SKM-1 (cell line): ENCODE data around the gene PLK3.
"Not testable (repeated sequence)": the region's sequence is repeated elsewhere in the genome, so short reads cannot be mapped to it uniquely, and the experiment has no call there.

Experiments used
- DNase-seq: peaks from one replicate; lab custom pipeline; 2025; ENCODE audit not compliant: unreplicated experiment; lab: John Stamatoyannopoulos, UW

PLK3 gene

GRCh38 chr1:44808063-44808937 is 8.1 kb downstream of the PLK3 start, which contains the start of gene BTBD19:
BTBD19 (plus strand) TSS chr1:44808523; CDS start chr1:44808821, 298 bp downstream.
- no peak for DNase-seq

- peak; percentile 66 for DNase-seq
Observed at GRCh38 chr1:44808938-44809917, 9.1 kb downstream of the PLK3 start.

- DNase-seq, result no peak
Observed at GRCh38 chr1:44810101-44810761, 10.1 kb downstream of the PLK3 start.

- not testable (repeated sequence) for DNase-seq
Observed at GRCh38 chr1:44810762-44811105, 10.6 kb downstream of the PLK3 start.

- no peak for DNase-seq
Observed at GRCh38 chr1:44811234-44811633, 11.1 kb downstream of the PLK3 start.

GRCh38 chr1:44812822-44813543 is 12.8 kb downstream of the PLK3 start:
- no peak for DNase-seq

- not testable (repeated sequence) for DNase-seq
Observed at GRCh38 chr1:44815926-44816325, 15.7 kb downstream of the PLK3 start.

GRCh38 chr1:44817307-44817706 is 17.1 kb downstream of the PLK3 start:
- no peak for DNase-seq

GRCh38 chr1:44817771-44818495 is 17.8 kb downstream of the PLK3 start:
- no peak for DNase-seq

- no peak for DNase-seq
Observed at GRCh38 chr1:44819196-44819607, 19.0 kb downstream of the PLK3 start.

- peak; percentile 94 for DNase-seq
Observed at GRCh38 chr1:44819608-44820327, 19.6 kb downstream of the PLK3 start.

- no peak for DNase-seq
Observed at GRCh38 chr1:44820328-44821239, 20.4 kb downstream of the PLK3 start.

- no peak for DNase-seq
Observed at GRCh38 chr1:44821240-44821715, 21.1 kb downstream of the PLK3 start.

- DNase-seq, result no peak
Observed at GRCh38 chr1:44822131-44822701, 22.0 kb downstream of the PLK3 start.

GRCh38 chr1:44822981-44823451 is 22.8 kb downstream of the PLK3 start:
- no peak for DNase-seq

GRCh38 chr1:44824392-44824791 is 24.2 kb downstream of the PLK3 start:
- DNase-seq, result not testable (repeated sequence)

- peak; percentile 32 for DNase-seq
Observed at GRCh38 chr1:44826375-44827196, 26.4 kb downstream of the PLK3 start.
